CD4-positive, alpha-beta T cell (primary cell): Measurements from ENCODE around the gene SPATC1L. TPM values are rescaled to one million over a fixed set of nuclear protein-coding genes. Genes with fewer than 3 reads are reported as not detected.

Experiments used
- ATAC-seq: fragments of 200-7000 bp; cut with Tn5 transposase; one replicate; pipeline ENCODE4 v1.10.0; 2022; ENCODE audit warnings: mild to moderate bottlenecking; ENCODE audit not compliant: poor library complexity
- CTCF ChIA-PET: fragments of 350-600 bp; sonication (Branson Sonifier 250); formaldehyde crosslinking; loops from one replicate; lab custom pipeline; 2021; ENCODE audit warnings: antibody characterized with exemption, inconsistent platforms; lab: Charles Lee
- POLR2A ChIA-PET: fragments of 350-600 bp; sonication (Branson Sonifier 250); formaldehyde crosslinking; loops from one replicate; lab custom pipeline; 2021; ENCODE audit warnings: antibody characterized with exemption, inconsistent platforms; lab: Charles Lee
- DNase-seq, 14 experiments: peaks; one replicate each; pipeline ENCODE4 v3.0.0-alpha.2; 2013 to 2020; ENCODE audit warnings: mixed read lengths in 2 of 14
- H3K27ac ChIP-seq, 2 donors: one replicate each; pipeline versions ENCODE4 v1.5.1 to v1.7.0; 2013; ENCODE audit warnings: low read length in 2 of 2, low read depth in 1 of 2, mild to moderate bottlenecking in 1 of 2
- H3K27me3 ChIP-seq, 2 experiments: 1 replicate in 1 of 2; 2 replicates in 1 of 2; pipeline versions ENCODE4 v1.6.1 to v1.7.0; 2013; ENCODE audit warnings: low read length in 2 of 2, control low read depth in 1 of 2, mild to moderate bottlenecking in 1 of 2, moderate library complexity in 1 of 2; ENCODE audit not compliant: insufficient read depth in 2 of 2, control insufficient read depth in 1 of 2
- H3K36me3 ChIP-seq: one replicate; pipeline ENCODE4 v1.6.1; 2013; ENCODE audit warnings: low read length, control low read depth; ENCODE audit not compliant: insufficient read depth
- H3K4me1 ChIP-seq: one replicate; pipeline ENCODE4 v1.6.1; 2013; ENCODE audit warnings: low read length, control low read depth; ENCODE audit not compliant: insufficient read depth
- H3K4me3 ChIP-seq: one replicate; pipeline ENCODE4 v1.5.1; 2013; ENCODE audit warnings: mild to moderate bottlenecking, low read length, moderate library complexity
- H3K9me3 ChIP-seq, 2 experiments: 1 replicate in 1 of 2; 2 replicates in 1 of 2; pipeline versions ENCODE4 v1.6.1 to v1.7.0; 2013; ENCODE audit warnings: low read length in 2 of 2, mild to moderate bottlenecking in 2 of 2, control low read depth in 1 of 2, moderate library complexity in 1 of 2; ENCODE audit not compliant: control insufficient read depth in 1 of 2, insufficient read depth in 1 of 2
- H3K27ac Mint-ChIP-seq: one replicate; pipeline ENCODE4 v1.8.0; 2020; ENCODE audit warnings: mixed read lengths
- H3K27me3 Mint-ChIP-seq: one replicate; pipeline ENCODE4 v1.8.0; 2021; ENCODE audit warnings: mixed read lengths
- H3K36me3 Mint-ChIP-seq: one replicate; pipeline ENCODE4 v1.8.0; 2021; ENCODE audit warnings: low read depth, mixed read lengths
- H3K4me1 Mint-ChIP-seq: one replicate; pipeline ENCODE4 v1.8.0; 2021; ENCODE audit warnings: low read depth, mixed read lengths
- H3K4me3 Mint-ChIP-seq: one replicate; pipeline ENCODE4 v1.8.0; 2020; ENCODE audit warnings: mild to moderate bottlenecking, mixed read lengths
- H3K9me3 Mint-ChIP-seq: one replicate; pipeline ENCODE4 v1.8.0; 2020; ENCODE audit warnings: mixed read lengths
- CTCF ChIP-seq: fragments of 200-600 bp; IDR thresholded peaks from one replicate; pipeline ENCODE4 v1.8.0; 2022; ENCODE audit warnings: antibody characterized with exemption, mild to moderate bottlenecking
- intact Hi-C, 2 experiments: fragments of 100-400 bp; cut with DNase I in 1 of 2; cut with micrococcal nuclease in 1 of 2; formaldehyde crosslinking; loops; one replicate each; pipeline versions ENCODE4 v1.15.1 to v1.9.0; 2023 to 2025; cut with DNase I, micrococcal nuclease
- total RNA-seq, 174 experiments: library from RNA in 2 of 174; stranded (reverse) in 2 of 174; gene quantifications; one replicate each; pipeline ENCODE4 v1.2.3 and lab custom pipeline; 2021 to 2026

Gene SPATC1L
- total RNA-seq, 2 experiments from 2014 or later, result 2.8 to 3.0 TPM

- no peaks in the 10 kb centered on the region for H3K36me3 ChIP-seq
- Mint-ChIP-seq H3K27ac (no peak overlapping the region), H3K4me1 (peaks cover 8% of the 10 kb centered on the region), H3K27me3 (no peaks in the 10 kb centered on the region), H3K36me3 (no peaks in the 10 kb centered on the region), H3K9me3 (no peaks in the 10 kb centered on the region), H3K4me3 (no peak overlapping the region)
- no peak overlapping the region for H3K4me3 ChIP-seq
- intact Hi-C loops, result loop anchor here (2.0 to 10.0 kb wide), 3 partner anchors 139 to 176 kb away; partner anchors contain the start of genes MCM3AP (in 2 of the 2), C21orf58 (in 1 of the 2), PCNT (in 1 of the 2) and YBEY (in 1 of the 2)
- H3K27me3 ChIP-seq, result no peaks in the 10 kb centered on the region
- CTCF ChIA-PET, result no interaction called here
- TF ChIP-seq CTCF, result no peak
- POLR2A ChIA-PET, result no interaction called here
- DNase-seq, result no peak
- H3K27ac ChIP-seq, result no peak overlapping the region
- no peak for ATAC-seq
- H3K4me1 ChIP-seq, result peaks cover 12% of the 10 kb centered on the region
- H3K9me3 ChIP-seq, result peaks cover 0 to 5% of the 10 kb centered on the region in 2 experiments
These were observed 38.2 kb downstream of the SPATC1L start for GRCh38 chr21:46145840-46146691.

DNA sequence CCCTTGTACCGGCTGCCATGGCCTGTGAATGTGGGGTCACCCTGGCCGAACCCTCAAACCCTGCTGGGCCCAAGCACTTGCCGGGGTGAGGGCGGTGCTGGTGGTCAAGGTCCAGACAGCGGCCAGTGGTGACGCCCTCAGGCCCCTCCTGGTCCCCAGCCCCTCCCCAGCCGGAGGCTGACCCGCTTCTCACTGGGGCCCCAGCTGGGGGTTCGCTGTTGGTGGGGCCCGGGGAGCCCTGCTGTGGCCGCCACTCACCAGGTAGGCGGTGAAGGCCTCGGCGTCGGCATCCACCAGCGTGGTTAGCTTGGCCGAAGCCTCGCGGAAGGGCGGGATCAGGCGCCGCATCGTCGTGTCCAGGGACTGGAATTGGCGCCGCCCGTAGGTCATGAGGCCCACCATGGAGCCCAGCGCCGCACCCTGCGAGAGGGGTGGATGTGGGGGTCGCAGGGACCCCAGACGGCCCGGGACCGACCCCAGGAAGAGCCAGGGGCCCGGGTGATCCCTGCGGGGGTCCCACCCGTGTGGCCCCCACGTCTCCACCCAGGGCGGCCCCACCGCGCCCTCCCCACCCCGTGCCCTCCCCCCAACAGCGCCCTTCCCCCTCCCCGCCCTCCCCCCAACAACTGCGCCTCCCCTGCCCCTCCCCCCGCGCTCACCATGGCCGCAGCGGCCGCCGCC, 39.0 kb downstream of the SPATC1L start:
- Histone ChIP-seq H3K4me1 (peaks cover 12% of the 10 kb centered on the region), H3K9me3 (peaks cover 0 to 5% of the 10 kb centered on the region in 2 experiments), H3K27me3 (no peaks in the 10 kb centered on the region), H3K36me3 (no peaks in the 10 kb centered on the region), H3K27ac (no peak overlapping the region), H3K4me3 (no peak overlapping the region)
- no peak overlapping the region for H3K4me3 Mint-ChIP-seq
- H3K27me3 Mint-ChIP-seq, result no peaks in the 10 kb centered on the region
- no peaks in the 10 kb centered on the region for H3K36me3 Mint-ChIP-seq
- no peaks in the 10 kb centered on the region for H3K9me3 Mint-ChIP-seq
- H3K27ac Mint-ChIP-seq, result no peak overlapping the region
- ChIA-PET POLR2A (no interaction called here), CTCF (no interaction called here)
- peaks cover 8% of the 10 kb centered on the region for H3K4me1 Mint-ChIP-seq
- ATAC-seq, result no peak
- intact Hi-C loops, result loop anchor here (5.0 to 10.0 kb wide), 2 partner anchors 140 to 177 kb away; partner anchors contain the start of genes C21orf58 (in 1 of the 2), MCM3AP (in 1 of the 2), PCNT (in 1 of the 2) and YBEY (in 1 of the 2)
- TF ChIP-seq CTCF, result no peak
- DNase-seq, result no peak

- Mint-ChIP-seq H3K36me3 (no peaks in the 10 kb centered on the region), H3K9me3 (no peaks in the 10 kb centered on the region), H3K4me3 (no peak overlapping the region), H3K27ac (no peak overlapping the region), H3K4me1 (peaks cover 8% of the 10 kb centered on the region), H3K27me3 (no peaks in the 10 kb centered on the region)
- ATAC-seq (no peak), DNase-seq (no peak)
- H3K36me3 ChIP-seq, result no peaks in the 10 kb centered on the region
- POLR2A ChIA-PET, result no interaction called here
- CTCF ChIA-PET, result interaction anchor here (1.8 to 2.4 kb wide), 2 partner anchors 8 to 86 kb away, joined by 9 to 10 read pairs; partner anchors contain the start of gene LSS
- H3K4me1 ChIP-seq, result peaks cover 12% of the 10 kb centered on the region
- peaks cover 0 to 5% of the 10 kb centered on the region in 2 experiments for H3K9me3 ChIP-seq
- no peaks in the 10 kb centered on the region for H3K27me3 ChIP-seq
- TF ChIP-seq CTCF, result no peak
- intact Hi-C loops, result loop anchor here (5.0 to 10.0 kb wide), 4 partner anchors 83 to 178 kb away; partner anchors contain the start of genes C21orf58 (in 1 of the 2), LSS (in 1 of the 2), MCM3AP (in 1 of the 2) and PCNT (in 1 of the 2)
- no peak overlapping the region for H3K27ac ChIP-seq
- no peak overlapping the region for H3K4me3 ChIP-seq
These were observed 39.7 kb downstream of the SPATC1L start for GRCh38 chr21:46144464-46145070.
